Ovary (tissue), 9 donors: ENCODE data around the gene BOLL. TPM values are rescaled to one million over a fixed set of nuclear protein-coding genes. Genes with fewer than 3 reads are reported as not detected.

ENCODE experiments used
- DNase-seq, 5 donors: peaks; one replicate each; pipeline ENCODE4 v3.0.0-alpha.2; 2019 to 2020
- H3K27ac ChIP-seq, 2 donors: fragments of 200-600 bp; one replicate each; pipeline versions ENCODE4 v1.5.1 to v1.8.0; 2019 to 2022
- H3K27me3 ChIP-seq: fragments of 200-600 bp; one replicate; pipeline ENCODE4 v1.8.0; 2022
- H3K36me3 ChIP-seq: fragments of 200-600 bp; sonication (generic); one replicate; pipeline ENCODE4 v1.5.1; 2019
- H3K4me1 ChIP-seq: one replicate; pipeline ENCODE4 v1.8.1; 2013; ENCODE audit warnings: mild to moderate bottlenecking, moderate library complexity; ENCODE audit not compliant: insufficient read depth
- H3K4me3 ChIP-seq: fragments of 200-600 bp; sonication (generic); one replicate; pipeline ENCODE4 v1.5.1; 2017
- H3K9me3 ChIP-seq, 2 donors: fragments of 200-600 bp in 1 of 2; sonication (generic) in 1 of 2; one replicate each; pipeline versions ENCODE4 v1.5.1 to v1.8.1; 2013 to 2019; ENCODE audit warnings: mild to moderate bottlenecking in 1 of 2, moderate library complexity in 1 of 2
- EP300 ChIP-seq: sonication (generic); formaldehyde crosslinking; IDR thresholded peaks from one replicate; pipeline ENCODE4 v1.6.1; 2017; ENCODE audit warnings: antibody characterized with exemption
- POLR2A ChIP-seq: fragments of 450-650 bp; IDR thresholded peaks from one replicate; pipeline ENCODE4 v1.6.1; 2017; ENCODE audit warnings: antibody characterized with exemption, mild to moderate bottlenecking, moderate library complexity
- WGBS, 3 donors: extraction: QIAGEN DNeasy Blood & Tissue Kit in 1 of 3; methylation state at CpG; one replicate each; pipeline versions ENCODE4 v1.1.5 to v1.1.7; 2013 to 2017; 5-methylcytosine and 5-hydroxymethylcytosine counted together
- intact Hi-C, 4 donors: fragments of 100-400 bp; cut with DNase I; formaldehyde crosslinking; loops; one replicate each; pipeline versions ENCODE4 v1.11.0 to v1.15.1; 2022 to 2023
- polyA plus RNA-seq, 2 donors: library from polyadenylated mRNA; stranded (reverse); fragments of 200-250 nt in 1 of 2; fragments of 350-450 nt in 1 of 2; fragmentation: Illumina TruSeq in 1 of 2; extraction: RNeasy Lipid Tissue Mini Kit (QIAGEN cat#74804) in 1 of 2; gene quantifications; one replicate each; pipeline ENCODE4 v1.2.3, GENCODE V29; 2013 to 2014
- total RNA-seq, 7 donors: library from RNA; depleted of rRNA in 2 of 7; stranded (reverse); fragments of >200 nt in 2 of 7; fragmentation: NEBNext Ultra II Directional in 3 of 7; extraction: Animal tissue kit (Norgen Biotek cat#: 25700) in 3 of 7; gene quantifications; one replicate each; pipeline versions ENCODE4 v1.1.0 to v1.2.4, GENCODE V29; 2016 to 2023
- TF ChIP-seq, protein P1 (sequence below), 3 donors: fragments of 450-650 bp in 2 of 3; fragments of 200-600 bp in 1 of 3; IDR thresholded peaks; one replicate each; pipeline versions ENCODE4 v1.5.1 to v1.8.0; 2016 to 2022; ENCODE audit warnings: antibody characterized with exemption in 3 of 3, mild to moderate bottlenecking in 1 of 3
- donor health status: DM: no; HTN: no; CAD: no; lungs with moderate emphysema.
- donor health status: DM: no; HTN: no; CAD: no.
- donor health status: Bipolar disorder and iron deficiency.
- donor health status: DM: yes; HTN: yes; CAD: no.
- donor health status: DM: no; HTN: no; CAD: no.
- donor health status: DM: yes; HTN: yes; CAD: no.

Gene BOLL
- total and polyA plus RNA-seq, 9 donors, result not detected

DNA sequence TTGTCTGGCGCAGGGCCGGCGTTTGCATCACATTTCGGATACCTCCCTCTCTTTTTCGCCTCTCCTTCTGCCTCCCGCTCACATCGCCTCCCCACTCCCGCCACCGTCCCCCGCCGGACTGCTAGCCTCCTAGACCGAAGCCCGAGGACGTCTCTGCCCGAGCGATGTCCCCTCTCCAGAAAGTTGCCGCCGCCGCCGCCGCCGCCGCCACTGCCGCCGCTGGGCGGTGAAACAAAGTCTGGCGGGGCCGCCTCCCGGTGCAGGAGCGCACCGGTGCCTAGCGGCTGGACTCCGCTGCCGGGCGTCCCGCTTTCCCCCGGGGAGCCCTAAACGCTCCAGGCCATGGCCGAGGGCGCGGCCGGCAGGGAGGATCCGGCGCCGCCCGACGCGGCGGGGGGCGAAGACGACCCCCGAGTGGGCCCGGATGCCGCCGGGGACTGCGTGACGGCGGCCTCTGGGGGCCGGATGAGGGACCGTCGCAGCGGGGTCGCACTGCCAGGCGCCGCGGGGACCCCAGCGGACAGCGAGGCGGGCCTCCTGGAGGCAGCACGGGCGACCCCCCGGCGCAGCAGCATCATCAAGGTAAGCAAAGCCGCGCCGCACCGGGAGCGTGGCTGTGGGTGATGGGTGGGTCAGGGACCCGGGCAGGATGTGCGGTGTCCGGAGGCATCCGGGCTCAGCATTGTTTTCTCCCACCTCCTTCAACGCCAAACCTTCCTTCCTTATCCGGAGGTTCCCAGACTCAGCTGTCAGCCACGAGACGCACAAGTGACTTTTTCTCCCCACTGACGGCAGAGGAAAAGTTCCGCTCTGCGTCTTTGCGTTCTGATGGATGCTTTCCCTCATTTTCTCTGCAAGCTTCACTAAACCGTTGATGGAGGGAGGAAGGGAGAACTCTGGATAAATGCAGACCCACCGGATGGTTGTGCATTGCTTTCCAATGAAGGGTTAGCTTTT lies 19.9 kb upstream of the BOLL start:
- TF ChIP-seq POLR2A (no peak), EP300 (no peak)
- TF ChIP-seq, protein P1, sequence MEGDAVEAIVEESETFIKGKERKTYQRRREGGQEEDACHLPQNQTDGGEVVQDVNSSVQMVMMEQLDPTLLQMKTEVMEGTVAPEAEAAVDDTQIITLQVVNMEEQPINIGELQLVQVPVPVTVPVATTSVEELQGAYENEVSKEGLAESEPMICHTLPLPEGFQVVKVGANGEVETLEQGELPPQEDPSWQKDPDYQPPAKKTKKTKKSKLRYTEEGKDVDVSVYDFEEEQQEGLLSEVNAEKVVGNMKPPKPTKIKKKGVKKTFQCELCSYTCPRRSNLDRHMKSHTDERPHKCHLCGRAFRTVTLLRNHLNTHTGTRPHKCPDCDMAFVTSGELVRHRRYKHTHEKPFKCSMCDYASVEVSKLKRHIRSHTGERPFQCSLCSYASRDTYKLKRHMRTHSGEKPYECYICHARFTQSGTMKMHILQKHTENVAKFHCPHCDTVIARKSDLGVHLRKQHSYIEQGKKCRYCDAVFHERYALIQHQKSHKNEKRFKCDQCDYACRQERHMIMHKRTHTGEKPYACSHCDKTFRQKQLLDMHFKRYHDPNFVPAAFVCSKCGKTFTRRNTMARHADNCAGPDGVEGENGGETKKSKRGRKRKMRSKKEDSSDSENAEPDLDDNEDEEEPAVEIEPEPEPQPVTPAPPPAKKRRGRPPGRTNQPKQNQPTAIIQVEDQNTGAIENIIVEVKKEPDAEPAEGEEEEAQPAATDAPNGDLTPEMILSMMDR (IDR thresholded peaks at IDR 0.05), result no peak
- peak; percentile 17 to 49 (median 47) for DNase-seq
- WGBS, 3 donors, result 0 to 1% (median 1%) methylated on average over 62 to 92 of the region's 92 CpGs
- no peaks in the 10 kb centered on the region for H3K36me3 ChIP-seq
- H3K27me3 ChIP-seq, result no peaks in the 10 kb centered on the region
- peak overlapping the region; percentile 87 for H3K4me3 ChIP-seq
- H3K9me3 ChIP-seq, result no peaks in the 10 kb centered on the region
- intact Hi-C loops, result loop anchor here (5.0 to 10.0 kb wide), 4 partner anchors 322 to 492 kb away; no protein-coding TSS in a partner anchor
- peak overlapping the region; percentile 41 to 81 for H3K27ac ChIP-seq
- no peaks in the 10 kb centered on the region for H3K4me1 ChIP-seq

DNA sequence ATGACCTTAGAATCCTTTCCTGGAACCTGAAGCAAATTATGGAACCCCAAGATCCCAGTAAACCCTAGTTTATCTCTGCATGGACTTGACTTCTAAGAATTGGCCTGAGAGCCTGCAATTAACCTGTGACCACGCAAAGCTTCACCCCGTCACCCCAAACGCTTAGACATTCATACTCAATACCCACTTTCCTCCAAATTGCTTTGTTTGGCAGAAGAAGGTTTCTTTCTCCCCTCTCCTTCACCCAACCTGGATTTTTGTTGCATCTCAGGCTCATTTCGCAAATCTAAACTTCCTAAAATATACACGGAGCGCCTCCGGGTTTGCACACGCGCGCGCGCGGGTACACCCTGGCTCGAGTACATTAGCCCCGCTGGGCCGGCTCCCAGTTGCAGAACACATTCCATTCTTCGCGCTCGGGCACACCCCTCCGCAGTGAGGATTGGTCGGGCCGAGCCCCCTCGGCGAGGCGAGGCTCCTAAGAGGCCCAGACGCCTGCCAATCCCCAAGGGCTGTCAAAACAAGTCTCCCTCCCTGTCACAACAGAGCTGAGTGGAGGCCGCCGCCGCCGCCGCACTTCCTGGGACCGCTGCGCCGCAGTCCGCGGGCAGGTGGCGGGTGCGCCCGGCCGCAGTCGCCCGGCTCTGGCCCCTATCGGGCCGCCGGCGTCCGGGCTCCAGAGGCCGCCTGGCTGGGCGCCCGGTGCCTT lies 19.1 kb upstream of the BOLL start, which contains the start of gene PLCL1:
PLCL1 (plus strand) TSS at position 545 of the 709 bp plus-strand sequence.
- DNase-seq, result peak; percentile 89 to 92 (median 90)
- no peaks in the 10 kb centered on the region for H3K9me3 ChIP-seq
- no peaks in the 10 kb centered on the region for H3K36me3 ChIP-seq
- peak within 1 kb of the TSS; percentile 87 for H3K4me3 ChIP-seq
- no peaks in the 10 kb centered on the region for H3K27me3 ChIP-seq
- no peaks in the 10 kb centered on the region for H3K4me1 ChIP-seq
- intact Hi-C loops, result loop anchor here in 3 of 4 donors (5.0 to 10.0 kb wide), 4 partner anchors 323 to 493 kb away; no protein-coding TSS in a partner anchor
- peak within 1 kb of the TSS; percentile 41 to 81 for H3K27ac ChIP-seq
- TF ChIP-seq POLR2A (no peak), EP300 (no peak)
- TF ChIP-seq, protein P1 (IDR thresholded peaks at IDR 0.05), result peak in 1 of 3 donors; percentile 33
- WGBS, 3 donors, result 1% methylated on average over 46 to 50 of the region's 50 CpGs

DNA sequence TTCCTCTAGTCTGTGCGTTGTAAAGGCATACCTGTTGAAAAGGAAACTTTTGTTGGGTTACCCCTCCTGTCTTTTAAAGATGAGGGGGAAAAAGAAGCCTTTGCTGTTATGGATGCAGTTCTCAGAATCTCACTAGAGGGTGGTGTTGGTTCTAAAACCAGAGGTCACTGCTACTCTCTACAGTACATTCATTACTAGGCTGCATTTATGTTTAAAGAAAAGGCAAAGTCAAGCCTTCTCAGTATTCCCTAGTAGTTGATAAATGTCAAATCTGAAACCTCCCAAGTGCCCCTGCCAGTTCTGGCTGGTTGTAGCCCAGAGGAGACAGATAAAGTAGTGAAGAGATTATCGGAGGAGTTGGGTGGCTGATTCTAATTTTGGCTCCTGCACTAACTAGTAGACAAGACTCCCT lies 17.9 kb upstream of the BOLL start:
- no peak overlapping the region for H3K27ac ChIP-seq
- DNase-seq, result peak in 2 of 5 donors; percentile 9 to 18
- no peaks in the 10 kb centered on the region for H3K27me3 ChIP-seq
- no peaks in the 10 kb centered on the region for H3K4me1 ChIP-seq
- intact Hi-C loops, result loop anchor here (2.0 to 10.0 kb wide), 6 partner anchors 324 to 494 kb away; no protein-coding TSS in a partner anchor
- 13 to 18% (median 15%) methylated on average over 2 of the region's 2 CpGs for WGBS, 3 donors
- TF ChIP-seq EP300 (no peak), POLR2A (no peak)
- TF ChIP-seq, protein P1 (IDR thresholded peaks at IDR 0.05), result peak; percentile 58 to 78 (median 77)
- no peaks in the 10 kb centered on the region for H3K36me3 ChIP-seq
- no peak overlapping the region for H3K4me3 ChIP-seq
- H3K9me3 ChIP-seq, result no peaks in the 10 kb centered on the region

DNA sequence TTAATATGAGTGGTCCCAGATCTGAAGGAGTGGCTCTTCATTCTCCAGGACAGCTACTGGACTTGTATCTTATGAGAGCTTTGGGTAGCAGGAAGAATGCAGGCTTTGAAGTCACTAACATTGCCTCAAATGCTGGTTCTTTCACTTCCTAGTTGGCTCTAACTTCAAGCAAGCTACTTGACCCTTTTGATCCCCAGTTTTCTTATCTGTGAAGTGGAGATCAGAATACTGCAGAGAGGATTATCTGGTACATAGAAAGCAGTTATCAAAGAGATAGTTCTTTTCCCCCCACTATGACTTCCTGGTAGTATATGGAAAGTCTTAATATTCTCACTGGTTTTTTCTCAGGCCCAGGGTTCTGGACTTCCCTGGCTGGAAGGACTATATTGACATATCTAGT lies 15.9 kb upstream of the BOLL start:
- Histone ChIP-seq H3K27me3 (no peaks in the 10 kb centered on the region), H3K36me3 (no peaks in the 10 kb centered on the region), H3K4me1 (no peaks in the 10 kb centered on the region), H3K9me3 (no peaks in the 10 kb centered on the region), H3K4me3 (no peak overlapping the region), H3K27ac (no peak overlapping the region)
- TF ChIP-seq POLR2A (no peak), EP300 (no peak)
- TF ChIP-seq, protein P1 (IDR thresholded peaks at IDR 0.05), result no peak
- intact Hi-C loops, result loop anchor here in 3 of 4 donors (5.0 to 10.0 kb wide), 4 partner anchors 326 to 496 kb away; no protein-coding TSS in a partner anchor
- DNase-seq, result no peak
